ENCODE measurements around the gene ARL8B.

The ARL8B gene

GRCh38 chr3:5214352-5214751, 92.3 kb downstream of the ARL8B start:
- DNase-seq = no peak

GRCh38 chr3:5217824-5218595, 95.9 kb downstream of the ARL8B start:
- no peak for DNase-seq

GRCh38 chr3:5218815-5219214, 96.7 kb downstream of the ARL8B start:
- no peak for DNase-seq

GRCh38 chr3:5219216-5219615, 97.1 kb downstream of the ARL8B start:
- DNase-seq = no peak

- no peak for DNase-seq
Observed at GRCh38 chr3:5220193-5220592, 98.1 kb downstream of the ARL8B start.

- no peak for DNase-seq
Observed at GRCh38 chr3:5220667-5221431, 98.8 kb downstream of the ARL8B start.

GRCh38 chr3:5221701-5222100, 99.6 kb downstream of the ARL8B start:
- DNase-seq = no peak

GRCh38 chr3:5222283-5223005, 100.4 kb downstream of the ARL8B start:
- DNase-seq = no peak

GRCh38 chr3:5226783-5227182, 104.7 kb downstream of the ARL8B start:
- no peak for DNase-seq

- no peak for DNase-seq
Observed at GRCh38 chr3:5227812-5228211, 105.7 kb downstream of the ARL8B start.

GRCh38 chr3:5229414-5229813, 107.3 kb downstream of the ARL8B start:
- DNase-seq = no peak

All from central memory CD4-positive, alpha-beta T cell (primary cell).